Endothelial cell of umbilical vein (primary cell): ENCODE data around the gene CLIP2.

Experiments
- CTCF ChIP-seq, 2 donors: IDR thresholded peaks; 1 replicate in 1 of 2; 2 replicates in 1 of 2; pipeline ENCODE4 v1.5.1; 2011; ENCODE audit warnings: low read length in 2 of 2, mild to moderate bottlenecking in 2 of 2, moderate library complexity in 2 of 2, control low read depth in 1 of 2, inconsistent platforms in 1 of 2, low read depth in 1 of 2; ENCODE audit not compliant: insufficient read depth in 1 of 2; ENCODE audit errors: extremely low read depth in 1 of 2
- FOS ChIP-seq: IDR thresholded peaks from 2 replicates; pipeline ENCODE4 v1.6.1; 2011; ENCODE audit warnings: mild to moderate bottlenecking, low read length, moderate library complexity, borderline replicate concordance; ENCODE audit not compliant: insufficient read depth
- POLR2A ChIP-seq: IDR thresholded peaks from 2 replicates; pipeline ENCODE4 v1.6.1; 2012; ENCODE audit warnings: low read depth, mild to moderate bottlenecking, control low read depth, low read length
- POLR2AphosphoS5 ChIP-seq: IDR thresholded peaks from 2 replicates; pipeline ENCODE4 v1.6.1; 2012; ENCODE audit warnings: low read depth, mild to moderate bottlenecking, control low read depth, low read length, moderate library complexity; ENCODE audit not compliant: insufficient read depth
- TF ChIP-seq, protein P1 (sequence below): IDR thresholded peaks from 2 replicates; pipeline ENCODE4 v1.6.1; 2011; ENCODE audit not compliant: insufficient read depth, insufficient read length

DNA sequence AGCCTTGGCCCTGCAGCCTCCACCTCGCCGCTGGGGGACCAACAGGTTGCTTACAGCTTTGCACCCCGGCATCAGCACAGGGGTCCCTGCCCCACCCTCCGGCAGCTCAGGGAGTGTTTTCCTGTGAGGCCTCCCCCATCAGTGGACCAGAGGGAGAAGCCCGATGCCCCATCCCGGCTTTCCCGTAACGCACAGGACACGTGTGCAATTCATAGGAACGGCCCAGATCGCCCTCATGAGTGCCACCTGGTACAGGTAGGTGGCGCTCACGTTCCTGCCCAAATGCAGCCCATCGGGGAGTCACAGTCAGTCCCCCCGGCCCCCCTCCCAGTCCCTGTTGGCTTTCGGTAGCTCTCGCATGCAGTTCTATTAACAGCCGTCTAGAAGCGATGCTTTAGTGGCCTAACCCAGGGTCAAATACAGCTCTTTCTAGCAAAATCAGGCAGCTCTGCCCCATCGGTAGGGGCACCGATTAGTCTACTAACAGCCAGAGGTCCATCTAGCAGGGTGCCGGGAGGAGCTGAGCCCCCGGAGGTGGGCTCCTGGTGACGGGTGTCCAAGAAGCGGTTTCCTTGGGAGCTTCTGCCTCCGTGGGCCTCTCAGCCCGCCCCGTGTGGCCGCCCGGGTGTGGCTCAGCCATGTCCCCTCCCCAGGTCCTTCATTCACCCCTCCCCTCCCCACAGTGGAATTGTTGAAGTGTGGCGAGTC lies 116.1 kb downstream of the CLIP2 start:
- TF ChIP-seq, protein P1, sequence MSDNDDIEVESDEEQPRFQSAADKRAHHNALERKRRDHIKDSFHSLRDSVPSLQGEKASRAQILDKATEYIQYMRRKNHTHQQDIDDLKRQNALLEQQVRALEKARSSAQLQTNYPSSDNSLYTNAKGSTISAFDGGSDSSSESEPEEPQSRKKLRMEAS: no peak
- TF ChIP-seq FOS (no peak), CTCF (IDR thresholded peaks at IDR 0.05; ENCODE audit: extremely low read depth in 1 of 2, insufficient read depth in 1 of 2, low read depth in 1 of 2, low read length in 2 of 2) (peak; percentile 15 to 46), POLR2A (no peak), POLR2AphosphoS5 (no peak)
